Measurements from ENCODE around the gene SKIC2. TPM values are rescaled to one million over a fixed set of nuclear protein-coding genes. Genes with fewer than 3 reads are reported as not detected.
"Not testable (repeated sequence)": the region's sequence is repeated elsewhere in the genome, so short reads cannot be mapped to it uniquely, and the experiment has no call there.

The SKIC2 gene
- total RNA-seq, 1 donor from 2014 or later: 25.4 TPM

DNA sequence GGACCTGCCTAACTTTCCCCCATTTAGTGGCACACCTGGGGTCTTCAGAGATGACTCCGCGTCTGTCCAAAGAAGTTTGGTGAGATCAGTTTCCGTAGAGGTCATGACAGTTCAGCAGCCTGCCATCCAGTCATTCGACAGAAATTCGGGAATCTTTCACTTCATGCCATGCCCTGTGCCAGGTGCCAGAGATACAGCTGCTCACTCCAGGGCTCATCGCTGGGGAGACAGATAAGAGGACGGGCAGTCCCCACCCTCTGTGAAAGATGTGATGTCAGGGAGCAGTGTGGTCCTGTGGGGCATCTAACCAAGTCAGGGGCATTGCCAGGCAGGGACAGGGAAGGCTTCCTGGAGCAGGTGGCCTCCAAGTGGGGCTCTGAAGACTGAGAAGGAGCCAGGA is 44.3 kb downstream of the SKIC2 start:
- not testable (repeated sequence) for DNase-seq (ENCODE audit: low read depth in 2 of 2)

DNA sequence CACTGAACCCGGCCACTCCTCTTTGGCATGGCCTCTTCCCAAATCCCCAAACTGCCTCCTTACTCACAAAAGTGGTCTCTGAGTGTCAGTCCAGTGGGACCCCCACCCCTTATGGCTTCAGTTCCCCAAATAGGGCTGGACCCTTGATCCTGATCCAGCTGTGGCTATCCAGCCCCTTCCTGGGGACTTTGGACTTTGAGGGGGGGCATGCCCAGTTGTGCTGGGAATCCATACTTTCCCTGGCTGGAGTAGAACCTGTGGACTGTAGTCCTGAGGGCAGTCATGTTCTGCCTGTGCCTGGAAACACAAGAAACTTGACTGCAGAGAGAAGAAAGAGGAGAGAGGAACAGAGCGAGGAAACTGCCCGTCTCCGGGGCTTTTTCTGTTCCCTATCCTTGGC is 45.4 kb downstream of the SKIC2 start:
- not testable (repeated sequence) for DNase-seq (ENCODE audit: low read depth in 2 of 2)

DNA sequence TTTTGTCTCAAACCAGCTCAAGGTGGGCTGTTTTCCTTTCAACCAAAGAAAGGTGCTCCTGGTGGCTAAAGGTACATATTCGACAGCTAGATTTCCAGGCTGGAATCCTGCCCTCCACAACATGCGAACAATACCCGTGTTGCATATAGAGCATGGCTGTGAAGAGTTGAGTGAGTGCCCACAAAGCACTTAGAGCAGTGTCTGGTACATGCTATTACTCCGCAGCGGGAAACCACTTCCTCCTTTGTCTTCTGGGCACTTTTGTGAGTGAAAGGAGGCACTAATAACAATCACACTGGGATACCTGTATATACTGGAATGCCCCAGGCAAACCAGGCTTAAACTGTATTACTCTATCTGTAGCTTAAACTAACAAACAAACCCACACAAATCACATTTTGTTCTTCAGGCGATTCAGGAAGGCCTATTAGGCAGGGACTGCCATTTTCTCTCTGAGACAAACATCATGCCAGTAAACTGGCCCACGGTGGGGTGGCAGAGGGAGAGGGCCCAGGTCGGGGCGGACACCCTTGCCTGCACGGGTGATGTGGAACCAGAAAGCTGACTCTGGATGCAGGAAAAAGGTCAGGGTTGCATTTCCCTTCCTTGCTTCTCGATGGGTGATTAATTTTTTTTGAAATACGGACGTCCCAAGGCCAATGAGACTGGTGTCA is 46.0 kb downstream of the SKIC2 start:
- not testable (repeated sequence) for DNase-seq (ENCODE audit: low read depth in 2 of 2)

DNA sequence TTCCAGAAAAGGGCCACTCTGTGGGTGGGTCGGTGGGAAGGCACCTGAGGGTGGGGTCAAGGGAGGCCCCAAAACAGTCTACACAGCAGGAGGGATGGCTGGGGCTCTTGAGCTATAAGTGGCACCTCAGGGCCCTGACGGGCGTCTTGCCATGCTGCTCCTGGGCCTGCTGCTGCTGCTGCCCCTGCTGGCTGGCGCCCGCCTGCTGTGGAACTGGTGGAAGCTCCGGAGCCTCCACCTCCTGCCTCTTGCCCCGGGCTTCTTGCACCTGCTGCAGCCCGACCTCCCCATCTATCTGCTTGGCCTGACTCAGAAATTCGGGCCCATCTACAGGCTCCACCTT is 46.5 kb downstream of the SKIC2 start:
- not testable (repeated sequence) for DNase-seq (ENCODE audit: low read depth in 2 of 2)

DNA sequence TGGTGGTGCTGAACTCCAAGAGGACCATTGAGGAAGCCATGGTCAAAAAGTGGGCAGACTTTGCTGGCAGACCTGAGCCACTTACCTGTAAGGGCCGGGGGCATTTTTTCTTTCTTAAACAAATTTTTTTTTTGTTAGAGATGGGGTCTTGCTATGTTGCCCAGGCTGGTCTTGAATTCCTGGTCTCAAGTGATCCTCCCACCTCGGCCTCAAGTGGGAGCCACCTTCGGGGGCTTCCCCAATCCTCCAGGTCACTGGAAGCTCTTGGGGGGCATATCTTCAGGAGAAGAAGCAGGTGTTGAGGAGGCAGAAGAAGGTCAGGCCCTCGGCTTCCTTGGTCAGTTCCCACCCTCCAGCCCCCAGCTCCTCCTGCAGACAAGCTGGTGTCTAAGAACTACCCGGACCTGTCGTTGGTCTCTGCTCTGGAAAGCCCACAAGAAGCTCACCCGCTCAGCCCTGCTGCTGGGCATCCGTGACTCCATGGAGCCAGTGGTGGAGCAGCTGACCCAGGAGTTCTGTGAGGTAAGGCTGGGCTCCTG is 47.1 kb downstream of the SKIC2 start:
- DNase-seq (ENCODE audit: low read depth in 2 of 2): not testable (repeated sequence)

DNA sequence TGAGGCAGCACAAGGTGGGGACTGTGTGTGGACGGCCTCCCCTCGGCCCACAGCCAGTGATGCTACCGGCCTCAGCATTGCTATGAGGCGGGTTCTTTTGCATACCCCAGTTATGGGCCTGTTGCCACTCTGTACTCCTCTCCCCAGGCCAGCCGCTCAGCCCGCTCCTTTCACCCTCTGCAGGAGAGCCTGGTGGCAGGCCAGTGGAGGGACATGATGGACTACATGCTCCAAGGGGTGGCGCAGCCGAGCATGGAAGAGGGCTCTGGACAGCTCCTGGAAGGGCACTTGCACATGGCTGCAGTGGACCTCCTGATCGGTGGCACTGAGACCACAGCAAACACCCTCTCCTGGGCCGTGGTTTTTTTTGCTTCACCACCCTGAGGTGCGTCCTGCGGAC is 48.1 kb downstream of the SKIC2 start:
- not testable (repeated sequence) for DNase-seq (ENCODE audit: low read depth in 2 of 2)

DNA sequence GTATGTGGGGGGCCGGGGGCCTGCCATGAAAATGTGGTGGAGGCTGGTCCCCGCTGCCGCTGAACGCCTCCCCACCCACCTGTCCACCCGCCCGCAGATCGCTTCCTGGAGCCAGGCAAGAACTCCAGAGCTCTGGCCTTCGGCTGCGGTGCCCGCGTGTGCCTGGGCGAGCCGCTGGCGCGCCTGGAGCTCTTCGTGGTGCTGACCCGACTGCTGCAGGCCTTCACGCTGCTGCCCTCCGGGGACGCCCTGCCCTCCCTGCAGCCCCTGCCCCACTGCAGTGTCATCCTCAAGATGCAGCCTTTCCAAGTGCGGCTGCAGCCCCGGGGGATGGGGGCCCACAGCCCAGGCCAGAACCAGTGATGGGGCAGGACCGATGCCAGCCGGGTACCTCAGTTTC is 49.1 kb downstream of the SKIC2 start:
- DNase-seq (ENCODE audit: low read depth in 2 of 2): not testable (repeated sequence)

DNA sequence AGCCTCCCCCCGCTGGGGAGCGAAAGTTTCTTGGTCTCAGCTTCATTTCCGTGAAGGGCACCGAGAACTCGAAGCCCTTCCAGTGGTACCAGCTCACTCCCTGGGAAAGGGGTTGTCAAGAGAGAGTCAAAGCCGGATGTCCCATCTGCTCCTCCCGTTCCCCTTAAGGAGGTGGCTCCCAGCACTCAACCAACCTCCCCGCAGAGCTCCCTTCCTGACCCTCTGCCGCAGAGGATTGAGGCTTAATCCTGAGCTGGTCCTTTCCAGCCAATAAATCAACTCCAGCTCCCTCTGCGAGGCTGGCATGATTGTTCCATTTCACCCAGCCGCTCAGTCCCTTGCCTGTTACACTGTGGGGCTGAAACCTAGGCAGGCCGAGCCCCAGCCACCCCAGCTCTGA is 49.6 kb downstream of the SKIC2 start:
- DNase-seq (ENCODE audit: low read depth in 2 of 2): not testable (repeated sequence)

DNA sequence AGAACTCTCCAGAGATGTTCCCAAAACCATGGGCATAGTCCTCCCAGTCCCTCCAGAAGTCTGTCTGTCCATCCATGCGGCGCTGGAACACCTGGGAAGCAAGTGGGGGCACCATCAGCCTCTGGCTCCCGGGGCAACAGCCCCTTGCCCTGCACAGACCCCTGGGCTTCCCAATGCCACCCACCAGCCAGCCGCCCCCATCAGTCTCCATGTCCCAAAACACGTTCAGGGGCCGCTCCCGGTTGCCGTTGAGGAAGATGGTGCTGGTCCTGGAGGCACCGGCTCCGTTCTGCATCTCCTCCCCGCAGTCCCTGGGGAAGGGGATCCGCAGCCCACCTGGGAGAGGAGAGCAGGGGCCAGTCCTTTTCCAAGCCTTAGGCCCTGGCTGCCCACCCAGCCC is 50.6 kb downstream of the SKIC2 start:
- not testable (repeated sequence) for DNase-seq (ENCODE audit: low read depth in 2 of 2)

DNA sequence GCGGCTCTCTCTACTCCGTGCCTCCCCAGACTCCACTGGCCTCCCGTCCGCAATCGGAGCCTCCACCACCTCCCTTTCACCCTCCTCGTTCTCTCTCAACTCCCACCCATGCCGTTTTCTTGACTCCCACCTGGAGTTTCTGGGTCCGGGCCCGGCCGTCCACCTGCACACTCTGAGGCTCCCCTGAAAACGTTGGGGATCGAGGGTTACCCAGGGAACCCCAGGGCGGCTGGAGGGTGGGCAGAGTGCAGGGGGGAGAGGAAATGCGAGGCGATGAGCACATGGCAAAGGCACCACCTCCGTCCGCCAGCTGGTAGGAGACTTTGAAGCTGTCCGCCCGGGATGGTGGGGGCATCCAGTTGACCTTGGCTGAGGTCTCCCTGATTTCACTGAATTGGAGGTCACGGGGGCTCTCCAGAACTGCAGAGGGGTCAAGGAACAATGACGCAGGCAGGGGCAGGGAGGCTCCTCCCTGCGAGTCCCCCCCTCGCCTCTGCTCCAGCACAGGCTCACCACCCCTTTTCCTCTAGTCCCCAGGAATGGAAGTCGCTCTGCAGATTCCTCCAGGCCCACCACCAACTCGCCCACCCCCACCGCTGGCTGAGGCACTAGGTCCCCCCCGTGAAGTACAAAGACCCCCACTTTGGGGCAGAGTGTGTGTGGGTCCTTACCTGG is 52.0 kb downstream of the SKIC2 start:
- DNase-seq (ENCODE audit: low read depth in 2 of 2): not testable (repeated sequence)

DNA sequence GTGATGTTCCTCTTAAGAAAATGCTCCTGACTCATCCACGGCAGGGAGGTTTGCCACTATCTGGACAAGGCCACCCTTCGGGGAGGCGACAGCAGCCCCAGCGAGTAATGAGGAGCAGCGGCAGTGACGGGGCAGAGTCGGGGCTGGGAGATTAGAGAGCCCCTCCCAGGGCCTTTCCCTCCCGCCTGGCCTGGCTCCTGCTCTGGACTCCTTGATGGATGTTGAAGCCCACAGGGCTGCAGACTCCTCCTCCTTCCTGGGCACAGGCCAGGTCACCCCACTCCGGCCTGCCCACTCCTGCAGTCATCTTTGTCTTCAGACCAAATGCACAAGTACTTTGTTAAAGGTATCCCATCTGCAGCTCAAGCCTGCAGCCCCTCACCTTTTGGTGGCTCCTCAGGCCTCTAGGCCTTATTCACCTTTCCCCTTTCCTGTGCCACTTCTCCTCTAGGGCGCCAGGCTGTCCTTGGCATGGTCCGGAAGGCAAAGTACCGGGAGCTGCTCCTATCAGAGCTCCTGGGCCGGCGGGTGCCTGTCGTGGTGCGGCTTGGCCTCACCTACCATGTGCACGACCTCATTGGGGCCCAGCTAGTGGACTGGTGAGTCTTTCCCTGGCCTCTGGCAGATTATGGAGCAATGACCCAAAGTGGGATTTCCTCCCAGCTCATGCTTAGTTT is 54.1 kb downstream of the SKIC2 start:
- DNase-seq (ENCODE audit: low read depth in 2 of 2): not testable (repeated sequence)

DNA sequence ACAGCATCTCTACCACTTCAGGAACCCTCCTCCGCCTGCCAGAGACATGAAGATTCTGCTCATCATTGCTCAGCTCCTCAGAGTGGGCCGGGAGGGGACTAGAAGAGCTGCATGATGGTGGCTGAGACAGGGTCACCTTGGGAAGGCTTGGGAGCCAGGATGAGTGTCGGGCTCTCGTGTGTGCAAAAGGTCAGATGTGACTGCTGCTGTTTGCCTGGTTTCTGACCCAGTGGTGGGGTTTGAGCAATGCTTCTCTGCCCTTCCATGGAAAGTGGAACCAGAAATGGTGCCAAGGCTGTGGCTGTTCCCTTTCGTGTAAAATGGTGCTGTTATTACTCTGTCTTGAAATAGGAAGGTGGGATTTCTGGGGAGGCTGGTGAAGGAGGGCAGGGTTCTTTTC is 54.8 kb downstream of the SKIC2 start:
- DNase-seq (ENCODE audit: low read depth in 2 of 2): not testable (repeated sequence)

DNA sequence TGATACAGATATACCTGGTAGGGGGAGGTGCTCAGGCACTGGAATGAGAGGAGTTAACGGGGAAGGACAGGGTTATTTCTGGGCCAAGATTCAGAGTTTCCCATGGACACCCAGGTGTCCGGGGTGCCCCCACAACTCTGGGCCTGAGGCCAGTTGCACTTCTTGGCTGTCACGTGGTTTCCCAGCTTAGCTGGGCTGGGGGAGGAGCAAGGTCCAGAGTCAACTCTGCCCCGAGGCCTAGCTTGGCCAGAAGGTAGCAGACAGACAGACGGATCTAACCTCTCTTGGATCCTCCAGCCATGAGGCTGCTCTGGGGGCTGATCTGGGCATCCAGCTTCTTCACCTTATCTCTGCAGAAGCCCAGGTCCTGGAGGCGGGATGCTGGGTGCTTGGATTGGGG is 55.6 kb downstream of the SKIC2 start, which contains the start of gene C4B:
TSS of gene C4B (plus strand) at position 249 of the 400 bp plus-strand sequence. CDS start at position 300, 51 bp downstream.
- DNase-seq (ENCODE audit: low read depth in 2 of 2): not testable (repeated sequence)

Other genes starting within 250 kb of the SKIC2 start
- gene LY6G6D, start 243.8 kb upstream of the SKIC2 start, total RNA-seq: not detected in 2 replicates
- gene LY6G6C, start 237.4 kb upstream of the SKIC2 start, total RNA-seq: not detected in 2 replicates
- gene MPIG6B, start 235.8 kb upstream of the SKIC2 start, total RNA-seq: not detected in 2 replicates
- gene DDAH2, start 229.9 kb upstream of the SKIC2 start, total RNA-seq: 108 and 125 TPM in 2 replicates
- 464 and 694 TPM in 2 replicates for gene CLIC1, start 222.6 kb upstream of the SKIC2 start, total RNA-seq
- gene MSH5, start 219.2 kb upstream of the SKIC2 start, total RNA-seq: 2.8 and 4.5 TPM in 2 replicates
- 2.0 and 3.3 TPM in 2 replicates for gene SAPCD1, start 196.5 kb upstream of the SKIC2 start, total RNA-seq
- gene VWA7, start 181.8 kb upstream of the SKIC2 start, total RNA-seq: under 0.01 and 0.13 TPM in 2 replicates
- gene VARS1, start 163.4 kb upstream of the SKIC2 start, total RNA-seq: 48.1 and 53.7 TPM in 2 replicates
- gene LSM2, start 152.2 kb upstream of the SKIC2 start, total RNA-seq: 29.5 and 39.2 TPM in 2 replicates
- gene HSPA1L, start 143.9 kb upstream of the SKIC2 start, total RNA-seq: 1.2 and 1.4 TPM in 2 replicates
- 67.4 and 81.8 TPM in 2 replicates for gene HSPA1A, start 143.6 kb upstream of the SKIC2 start, total RNA-seq
- 27.6 and 37.1 TPM in 2 replicates for gene HSPA1B, start 131.4 kb upstream of the SKIC2 start, total RNA-seq
- 50.2 and 73.0 TPM in 2 replicates for gene NEU1, start 96.4 kb upstream of the SKIC2 start, total RNA-seq
- under 0.01 TPM in 2 replicates for gene SLC44A4, start 80.2 kb upstream of the SKIC2 start, total RNA-seq
- 25.9 and 37.4 TPM in 2 replicates for gene EHMT2, start 61.5 kb upstream of the SKIC2 start, total RNA-seq
- 2.2 and 3.0 TPM in 2 replicates for gene ZBTB12, start 57.1 kb upstream of the SKIC2 start, total RNA-seq
- gene C2, start 31.5 kb upstream of the SKIC2 start, total RNA-seq: 0.13 TPM in 1 of 2 replicates, not detected in the other
- 0.13 and 0.51 TPM in 2 replicates for gene CFB, start 13.1 kb upstream of the SKIC2 start, total RNA-seq
- gene NELFE, start 204 bp upstream of the SKIC2 start, total RNA-seq: 58.3 and 77.6 TPM in 2 replicates
- gene DXO, start 13.0 kb downstream of the SKIC2 start, total RNA-seq: 6.4 and 8.0 TPM in 2 replicates
- gene C4A, start 22.9 kb downstream of the SKIC2 start, total RNA-seq: 0.90 and 1.4 TPM in 2 replicates
- 0.38 and 0.77 TPM in 2 replicates for gene C4B, start 55.6 kb downstream of the SKIC2 start, total RNA-seq
- gene CYP21A2, start 79.2 kb downstream of the SKIC2 start, total RNA-seq: not detected in 2 replicates
- 0.90 and 1.8 TPM in 2 replicates for gene TNXB, start 150.2 kb downstream of the SKIC2 start, total RNA-seq
- 9.5 and 17.7 TPM in 2 replicates for gene ATF6B, start 169.1 kb downstream of the SKIC2 start, total RNA-seq
- gene FKBPL, start 171.1 kb downstream of the SKIC2 start, total RNA-seq: 4.9 and 5.8 TPM in 2 replicates
- under 0.01 TPM in 2 replicates for gene PRRT1, start 192.8 kb downstream of the SKIC2 start, total RNA-seq
- gene PPT2, start 195.0 kb downstream of the SKIC2 start, total RNA-seq: 27.2 and 50.1 TPM in 2 replicates
- gene EGFL8, start 205.4 kb downstream of the SKIC2 start, total RNA-seq: 0.64 and 2.3 TPM in 2 replicates
- gene AGPAT1, start 216.9 kb downstream of the SKIC2 start, total RNA-seq: 5.6 and 13.4 TPM in 2 replicates
- gene RNF5, start 219.2 kb downstream of the SKIC2 start, total RNA-seq: 44.4 and 53.6 TPM in 2 replicates
- 0.38 and 0.39 TPM in 2 replicates for gene AGER, start 225.1 kb downstream of the SKIC2 start, total RNA-seq
- gene PBX2, start 231.0 kb downstream of the SKIC2 start, total RNA-seq: 37.2 and 46.8 TPM in 2 replicates
- 6.9 and 9.0 TPM in 2 replicates for gene GPSM3, start 233.5 kb downstream of the SKIC2 start, total RNA-seq